ENCODE results near the gene ARL3.
A peak's percentile ranks its signal among the peaks of the same experiment; 100 is the strongest.

ARL3 gene

GRCh38 chr10:102758240-102758932 is 44.2 kb upstream of the ARL3 start:
- no peak for DNase-seq (ENCODE audit: low read depth)
- TF ChIP-seq, protein P1, sequence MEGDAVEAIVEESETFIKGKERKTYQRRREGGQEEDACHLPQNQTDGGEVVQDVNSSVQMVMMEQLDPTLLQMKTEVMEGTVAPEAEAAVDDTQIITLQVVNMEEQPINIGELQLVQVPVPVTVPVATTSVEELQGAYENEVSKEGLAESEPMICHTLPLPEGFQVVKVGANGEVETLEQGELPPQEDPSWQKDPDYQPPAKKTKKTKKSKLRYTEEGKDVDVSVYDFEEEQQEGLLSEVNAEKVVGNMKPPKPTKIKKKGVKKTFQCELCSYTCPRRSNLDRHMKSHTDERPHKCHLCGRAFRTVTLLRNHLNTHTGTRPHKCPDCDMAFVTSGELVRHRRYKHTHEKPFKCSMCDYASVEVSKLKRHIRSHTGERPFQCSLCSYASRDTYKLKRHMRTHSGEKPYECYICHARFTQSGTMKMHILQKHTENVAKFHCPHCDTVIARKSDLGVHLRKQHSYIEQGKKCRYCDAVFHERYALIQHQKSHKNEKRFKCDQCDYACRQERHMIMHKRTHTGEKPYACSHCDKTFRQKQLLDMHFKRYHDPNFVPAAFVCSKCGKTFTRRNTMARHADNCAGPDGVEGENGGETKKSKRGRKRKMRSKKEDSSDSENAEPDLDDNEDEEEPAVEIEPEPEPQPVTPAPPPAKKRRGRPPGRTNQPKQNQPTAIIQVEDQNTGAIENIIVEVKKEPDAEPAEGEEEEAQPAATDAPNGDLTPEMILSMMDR (IDR thresholded peaks at IDR 0.05; ENCODE audit: low read length, missing control alignments), result no peak
- no peak overlapping the region for H3K4me3 ChIP-seq (replicated peaks; ENCODE audit: low read depth, low read length)

GRCh38 chr10:102757323-102757722 is 43.1 kb upstream of the ARL3 start:
- no peak overlapping the region for H3K4me3 ChIP-seq (replicated peaks; ENCODE audit: low read depth, low read length)
- TF ChIP-seq, protein P1 (IDR thresholded peaks at IDR 0.05; ENCODE audit: low read length, missing control alignments), result no peak
- DNase-seq (ENCODE audit: low read depth), result no peak

GRCh38 chr10:102753718-102754117 is 39.5 kb upstream of the ARL3 start:
- TF ChIP-seq, protein P1 (IDR thresholded peaks at IDR 0.05; ENCODE audit: low read length, missing control alignments), result no peak
- no peak for DNase-seq (ENCODE audit: low read depth)
- H3K4me3 ChIP-seq (replicated peaks; ENCODE audit: low read depth, low read length), result no peak overlapping the region

DNA sequence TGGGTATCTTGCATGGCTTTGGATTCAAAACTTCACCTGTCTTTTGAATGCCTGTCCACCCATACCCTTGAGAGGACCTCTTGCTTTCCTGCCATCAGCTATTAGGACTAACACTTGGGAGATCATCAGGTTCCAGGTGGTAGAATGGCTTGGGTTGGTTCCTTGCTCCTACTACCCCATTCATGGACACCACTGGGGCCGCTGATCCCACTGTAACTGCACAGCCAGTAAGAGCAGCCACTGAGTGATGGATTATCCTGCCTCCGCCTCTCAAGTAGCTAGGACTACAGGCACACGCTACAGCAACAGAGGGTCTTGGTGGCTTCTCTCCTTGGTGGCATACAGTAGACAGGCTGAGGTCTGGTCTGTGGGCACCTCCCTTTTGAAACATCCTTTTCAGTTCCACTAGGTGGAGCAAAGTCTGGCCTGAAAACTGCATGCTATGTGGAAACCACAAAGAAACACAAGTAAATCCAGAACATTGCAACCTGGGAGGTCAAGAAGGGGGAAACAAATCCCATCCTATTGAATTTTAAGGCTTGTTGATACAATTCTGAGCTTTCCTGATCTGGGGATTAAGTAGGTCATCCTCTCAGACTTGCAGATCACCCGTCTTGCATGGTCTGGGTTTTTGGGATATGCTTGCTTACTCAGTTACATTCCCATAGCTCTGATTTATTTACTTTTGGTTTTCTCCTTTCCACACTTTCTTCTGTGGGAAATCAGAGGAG is 38.9 kb upstream of the ARL3 start:
- DNase-seq (ENCODE audit: low read depth), result peak; percentile 86
- no peak overlapping the region for H3K4me3 ChIP-seq (replicated peaks; ENCODE audit: low read depth, low read length)
- TF ChIP-seq, protein P1 (IDR thresholded peaks at IDR 0.05; ENCODE audit: low read length, missing control alignments), result peak; percentile 74

- DNase-seq (ENCODE audit: low read depth), result peak; percentile 78
- no peak overlapping the region for H3K4me3 ChIP-seq (replicated peaks; ENCODE audit: low read depth, low read length)
- TF ChIP-seq, protein P1 (IDR thresholded peaks at IDR 0.05; ENCODE audit: low read length, missing control alignments), result no peak
Observed at GRCh38 chr10:102752266-102752930, 38.2 kb upstream of the ARL3 start.

- peak overlapping the region; percentile 98 for H3K4me3 ChIP-seq (replicated peaks; ENCODE audit: low read depth, low read length)
- no peak for DNase-seq (ENCODE audit: low read depth)
- TF ChIP-seq, protein P1 (IDR thresholded peaks at IDR 0.05; ENCODE audit: low read length, missing control alignments), result no peak
Observed at GRCh38 chr10:102745157-102745556, 31.0 kb upstream of the ARL3 start.

Data from fibroblast of pulmonary artery (primary cell).